ENCODE results near the gene LORICRIN.
"Not testable (repeated sequence)": the region's sequence is repeated elsewhere in the genome, so short reads cannot be mapped to it uniquely, and the experiment has no call there.

LORICRIN gene, protein sequence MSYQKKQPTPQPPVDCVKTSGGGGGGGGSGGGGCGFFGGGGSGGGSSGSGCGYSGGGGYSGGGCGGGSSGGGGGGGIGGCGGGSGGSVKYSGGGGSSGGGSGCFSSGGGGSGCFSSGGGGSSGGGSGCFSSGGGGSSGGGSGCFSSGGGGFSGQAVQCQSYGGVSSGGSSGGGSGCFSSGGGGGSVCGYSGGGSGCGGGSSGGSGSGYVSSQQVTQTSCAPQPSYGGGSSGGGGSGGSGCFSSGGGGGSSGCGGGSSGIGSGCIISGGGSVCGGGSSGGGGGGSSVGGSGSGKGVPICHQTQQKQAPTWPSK

DNA sequence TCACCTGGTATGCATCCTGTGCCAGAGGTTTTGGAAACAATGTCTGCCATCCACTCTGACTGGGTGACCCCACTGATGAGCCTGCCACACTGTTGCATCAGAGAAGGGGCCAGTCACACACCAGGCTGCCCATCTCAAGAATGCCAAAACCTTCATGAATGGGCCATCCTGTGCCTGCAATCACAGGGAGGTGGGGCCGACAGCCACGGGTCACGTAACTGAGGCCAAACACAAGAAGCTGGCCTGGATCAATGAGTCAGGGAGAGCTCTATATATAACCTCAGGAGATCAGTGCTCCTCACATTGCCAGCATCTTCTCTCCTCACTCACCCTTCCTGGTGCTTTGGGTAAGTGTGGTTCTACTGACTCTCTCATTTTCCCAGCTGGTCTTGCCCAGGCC lies at the start of gene LORICRIN:
LORICRIN (plus strand) TSS at position 301 of the 400 bp plus-strand sequence. CDS start 1,263 bp downstream, outside the sequence.
- DNase-seq, result no peak

DNA sequence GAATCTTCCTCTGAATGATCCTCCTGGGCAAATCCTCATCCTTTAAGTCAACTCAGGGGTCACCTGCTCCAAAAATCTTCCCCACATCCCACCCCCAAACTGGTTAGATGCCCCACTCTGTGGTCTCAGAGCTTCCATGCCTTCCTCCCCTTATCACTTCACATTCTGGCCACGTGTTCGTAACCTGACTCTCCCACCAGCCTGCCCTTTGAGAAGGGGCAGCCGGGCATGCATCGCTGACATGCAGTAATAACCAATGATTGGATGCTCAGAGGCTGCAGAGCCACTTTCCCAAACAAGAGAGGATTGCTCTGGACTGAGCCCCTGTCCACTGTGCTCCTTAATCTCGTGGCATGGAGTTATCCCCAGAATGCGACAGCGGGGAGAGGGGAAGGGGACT lies 49.3 kb upstream of the LORICRIN start:
- DNase-seq, result peak; percentile 50

DNA sequence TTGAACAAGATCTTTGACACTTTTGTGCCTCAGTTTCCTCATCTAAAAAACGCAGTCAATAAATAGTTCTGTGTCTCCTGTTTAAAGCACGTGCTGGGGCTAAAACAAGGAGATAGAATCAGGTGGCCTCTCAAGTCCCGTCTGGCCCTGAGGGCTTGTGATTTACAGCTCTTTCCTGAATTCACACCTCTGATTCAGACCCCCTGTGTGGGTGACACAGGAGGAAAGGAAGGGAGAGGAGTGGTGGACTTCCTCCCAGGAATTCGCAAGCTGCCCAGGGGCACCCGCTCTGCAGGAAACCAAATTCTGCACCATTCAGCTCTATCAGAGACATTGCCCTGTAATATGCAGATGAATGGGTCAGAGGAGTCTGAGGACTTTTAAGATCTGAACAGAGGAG lies 47.3 kb upstream of the LORICRIN start:
- DNase-seq, result no peak

DNA sequence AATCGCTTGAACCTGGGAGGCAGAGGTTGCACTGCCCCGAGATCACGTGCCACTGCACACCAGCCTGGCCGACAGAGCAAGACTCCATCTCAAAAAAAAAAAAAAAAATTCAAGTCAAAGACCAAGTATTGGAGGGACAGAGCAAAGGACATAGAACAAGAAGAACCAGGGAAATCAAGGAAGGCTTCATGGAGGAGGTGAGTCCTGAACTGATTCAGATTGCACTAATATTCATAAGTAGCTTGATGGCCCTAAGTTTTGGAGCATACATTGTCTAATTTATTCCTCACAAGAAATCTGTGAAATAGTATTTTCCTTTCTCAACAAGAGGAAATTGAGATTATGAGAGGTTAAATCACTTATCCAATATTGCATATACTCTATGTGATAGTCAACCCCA lies 46.0 kb upstream of the LORICRIN start:
- no peak for DNase-seq

DNA sequence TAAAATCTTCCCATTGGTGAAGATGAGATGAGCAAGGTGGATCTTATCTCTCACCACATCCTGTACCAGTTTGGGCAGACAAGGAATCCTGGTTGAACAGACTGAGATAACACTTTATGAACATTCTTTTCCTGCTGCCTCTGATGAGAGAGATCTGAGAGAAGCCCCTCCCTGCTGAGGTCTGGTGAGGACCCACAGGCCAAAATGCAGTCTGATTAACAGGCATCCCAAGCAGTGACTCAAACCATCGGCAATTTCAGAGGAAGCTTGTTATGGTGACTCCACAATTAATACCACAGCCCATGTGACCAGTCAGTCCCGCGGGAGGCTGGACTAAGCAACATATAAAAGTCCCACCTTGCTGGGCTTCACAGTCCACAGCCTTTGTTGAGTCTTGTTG lies 42.3 kb upstream of the LORICRIN start, which contains the start of gene PRR9:
PRR9 (plus strand) TSS at position 373 of the 400 bp plus-strand sequence. CDS start 561 bp downstream, outside the sequence.
- DNase-seq, result no peak

DNA sequence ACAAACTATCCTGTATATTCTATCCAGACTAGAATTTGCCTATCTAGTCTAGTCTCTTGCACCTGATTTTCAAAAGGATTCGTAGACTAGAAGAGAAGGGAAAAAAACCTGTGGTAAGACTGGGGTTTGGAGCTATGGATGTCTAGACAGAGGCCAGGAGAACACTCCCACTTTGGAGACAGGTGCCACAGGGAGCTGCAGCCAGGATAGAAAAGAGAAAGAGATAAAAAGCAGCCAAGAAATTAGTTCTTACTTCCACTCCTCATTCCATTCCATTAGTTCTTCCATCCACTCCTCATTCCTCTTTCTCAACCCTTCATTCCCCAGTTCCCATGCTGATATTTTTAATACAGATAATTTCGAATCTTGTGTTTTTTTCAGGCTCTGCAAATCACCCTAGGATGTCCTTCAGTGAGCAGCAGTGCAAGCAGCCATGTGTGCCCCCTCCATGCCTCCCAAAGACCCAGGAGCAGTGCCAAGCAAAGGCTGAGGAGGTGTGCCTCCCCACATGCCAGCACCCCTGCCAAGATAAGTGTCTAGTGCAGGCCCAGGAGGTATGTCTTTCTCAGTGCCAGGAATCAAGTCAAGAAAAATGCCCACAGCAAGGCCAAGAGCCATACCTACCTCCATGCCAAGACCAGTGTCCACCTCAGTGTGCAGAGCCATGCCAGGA lies 41.6 kb upstream of the LORICRIN start:
- DNase-seq, result no peak

DNA sequence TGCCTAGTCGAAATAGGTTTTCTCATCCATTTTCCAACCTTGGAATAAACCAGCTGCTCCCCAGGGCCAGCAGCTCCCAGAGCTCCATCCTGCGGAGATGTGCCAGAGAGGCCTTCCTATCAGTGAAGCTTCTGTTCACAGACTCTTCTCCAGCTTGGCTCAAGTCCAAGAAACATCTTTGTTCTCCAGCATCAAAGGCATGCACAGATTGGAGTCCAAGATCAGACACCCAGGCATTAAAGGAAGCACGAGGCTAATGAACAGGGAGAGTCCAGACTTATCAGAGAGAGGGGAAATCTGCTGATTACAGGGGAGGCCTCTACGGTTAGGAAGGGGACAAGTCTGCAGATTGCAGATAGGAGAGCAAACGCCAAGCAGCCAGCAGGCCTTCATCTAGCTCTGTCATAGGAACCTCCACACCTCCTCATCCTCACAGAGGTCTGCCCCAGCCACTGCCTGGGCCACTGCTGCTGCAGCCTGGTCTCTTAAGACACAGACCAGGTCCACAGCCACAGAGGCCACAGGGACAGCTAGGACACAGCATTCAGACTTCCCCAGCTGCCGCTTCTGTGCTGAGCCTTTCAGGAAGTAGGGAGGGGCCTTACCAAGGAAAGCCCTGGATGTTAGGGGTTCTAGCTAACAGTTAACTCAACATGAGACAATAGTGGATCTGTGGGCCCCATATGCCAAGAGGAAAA lies 38.7 kb upstream of the LORICRIN start:
- no peak for DNase-seq

DNA sequence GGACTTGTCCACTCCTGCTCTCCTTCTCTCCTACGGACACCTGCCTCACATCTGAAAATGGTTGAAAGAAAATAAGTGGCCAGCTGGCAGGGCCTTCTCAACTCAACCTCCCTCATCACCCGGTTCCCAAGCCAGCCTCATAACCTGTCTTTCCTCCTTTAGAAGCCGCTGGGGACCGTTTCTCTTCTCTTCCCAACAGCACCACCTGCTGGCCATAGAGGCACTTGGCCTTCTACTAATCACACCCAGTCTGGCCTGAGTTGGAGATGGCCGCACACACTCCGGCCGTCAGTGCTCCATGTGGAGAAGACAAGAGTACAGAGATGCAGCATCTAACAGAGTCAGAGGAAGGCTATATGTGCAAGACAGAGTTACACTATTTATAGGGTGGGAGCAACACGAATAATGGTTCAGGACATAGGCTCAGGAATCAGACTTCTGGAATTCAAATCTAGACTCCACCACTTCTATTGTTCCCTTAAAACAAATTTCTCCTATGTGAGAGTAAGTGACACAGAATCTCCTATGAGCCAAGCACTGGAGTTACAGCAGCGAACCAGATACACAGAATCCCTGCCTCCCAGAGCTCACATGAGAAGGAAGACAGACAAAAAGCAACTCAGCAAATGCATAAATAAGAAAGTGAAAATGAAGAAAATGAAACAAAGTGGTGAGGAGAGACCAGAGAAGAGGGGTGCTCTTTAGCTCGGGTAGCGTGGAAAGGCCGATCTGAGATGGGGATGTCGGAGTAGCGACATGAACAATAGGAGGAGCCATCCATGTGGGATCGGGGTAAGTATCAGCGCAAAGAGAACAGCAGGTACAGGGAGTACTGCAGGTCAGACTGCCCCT lies 36.2 kb upstream of the LORICRIN start:
- peak; percentile 59 for DNase-seq

DNA sequence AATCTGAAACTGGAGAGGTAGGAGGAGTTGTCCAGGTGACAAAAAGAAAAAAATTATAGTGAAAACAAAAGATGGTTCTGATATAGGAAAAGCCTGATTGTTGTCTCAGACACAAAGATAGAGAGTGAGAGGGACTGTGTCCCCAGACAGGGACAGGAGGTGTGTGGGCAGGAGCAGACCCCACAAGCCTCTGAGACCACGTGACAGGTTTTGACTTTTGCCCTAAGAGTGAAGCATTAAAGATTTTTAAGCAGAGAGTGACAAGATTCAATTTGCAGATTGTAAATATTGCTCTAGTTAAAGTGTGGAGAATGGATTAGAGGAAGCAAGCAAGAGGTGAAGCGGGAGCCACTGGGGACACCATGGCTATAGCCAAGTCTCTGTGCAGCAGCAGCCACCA lies 31.7 kb upstream of the LORICRIN start:
- DNase-seq, result no peak

DNA sequence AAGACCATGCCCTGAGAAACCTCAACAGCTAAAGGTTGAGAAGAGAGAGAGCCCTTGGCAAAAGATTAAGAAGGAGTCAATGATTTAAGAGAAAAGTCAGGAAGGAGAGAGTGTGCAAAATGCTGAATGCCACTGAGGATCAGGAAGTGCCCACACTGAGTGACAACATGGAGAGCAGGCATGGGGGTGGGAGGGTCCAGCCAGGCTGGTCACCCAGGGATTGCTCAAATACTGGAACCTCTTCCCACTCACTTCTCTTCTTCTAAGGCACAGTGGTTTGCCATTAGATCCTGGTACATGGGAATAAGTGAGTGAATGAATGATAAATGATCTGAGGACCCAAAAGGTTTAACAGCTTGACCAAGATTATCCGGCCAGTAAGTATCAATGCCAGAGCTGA lies 31.0 kb upstream of the LORICRIN start:
- DNase-seq, result no peak

DNA sequence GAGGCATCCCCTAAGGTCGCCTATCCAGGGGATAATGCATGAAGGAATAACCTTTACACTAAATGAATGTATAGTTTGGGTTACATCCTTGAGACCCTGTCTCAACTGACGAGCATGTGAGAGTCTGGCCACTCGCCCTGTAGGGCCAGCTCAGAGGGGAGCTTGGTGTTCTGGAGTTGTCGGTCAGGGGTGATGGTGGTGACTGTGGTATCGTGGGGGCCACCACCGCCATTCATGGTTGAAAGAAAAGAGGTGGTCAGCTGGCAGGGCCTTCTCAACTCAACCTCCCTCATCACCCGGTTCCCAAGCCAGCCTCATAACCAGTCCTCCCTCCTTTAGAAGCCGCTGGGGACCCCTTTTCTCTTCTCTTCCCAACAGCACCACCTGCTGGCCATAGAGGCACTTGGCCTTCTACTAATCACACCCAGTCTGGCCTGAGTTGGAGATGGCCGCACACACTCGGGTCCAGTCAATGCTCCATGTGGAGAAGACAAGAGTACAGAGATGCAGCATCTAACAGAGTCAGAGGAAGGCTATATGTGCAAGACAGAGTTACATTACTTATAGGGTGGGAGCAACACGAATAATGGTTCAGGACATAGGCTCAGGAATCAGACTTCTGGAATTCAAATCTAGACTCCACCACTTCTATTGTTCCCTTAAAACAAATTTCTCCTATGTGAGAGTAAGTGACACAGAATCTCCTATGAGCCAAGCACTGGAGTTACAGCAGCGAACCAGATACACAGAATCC lies 30.2 kb upstream of the LORICRIN start:
- not testable (repeated sequence) for DNase-seq

DNA sequence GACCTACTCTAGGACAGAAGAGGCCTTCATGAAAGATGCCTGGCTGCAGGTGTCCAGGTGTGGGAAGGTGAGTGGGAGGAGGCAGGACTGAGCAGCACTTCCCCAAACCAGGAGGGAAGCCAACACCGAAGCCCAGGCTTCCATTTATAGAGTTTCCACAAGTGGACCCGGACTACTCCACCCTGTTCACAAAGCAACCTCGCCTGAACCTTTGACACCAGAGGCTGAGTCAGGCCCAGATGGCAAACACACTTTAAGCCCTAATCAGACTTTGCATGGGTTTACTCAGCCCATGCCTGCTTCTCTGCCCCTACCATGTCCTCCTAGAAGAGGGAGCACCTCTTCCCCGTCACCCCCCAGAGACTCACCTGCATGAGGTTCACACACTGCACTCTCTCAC lies 28.1 kb upstream of the LORICRIN start:
- DNase-seq, result no peak

DNA sequence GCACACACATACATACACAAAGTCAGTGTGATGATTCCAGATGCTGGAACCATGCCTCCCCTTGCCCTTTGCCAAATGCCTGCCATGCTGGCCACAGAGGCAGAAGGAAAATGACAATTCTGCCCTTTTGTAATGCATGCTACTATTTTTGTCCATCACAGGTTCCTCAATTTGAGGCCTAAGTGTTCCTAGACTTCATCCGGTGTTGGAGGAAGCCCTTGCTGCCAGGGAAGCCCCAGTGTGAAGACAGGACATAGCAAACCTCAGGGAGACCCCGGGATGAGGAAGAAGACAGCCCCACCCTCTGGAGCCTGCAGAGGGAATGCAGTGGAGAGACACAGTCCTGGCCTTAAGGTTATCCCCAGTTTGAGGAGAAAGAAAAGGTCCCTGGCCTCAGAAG lies 27.7 kb upstream of the LORICRIN start:
- DNase-seq, result no peak

DNA sequence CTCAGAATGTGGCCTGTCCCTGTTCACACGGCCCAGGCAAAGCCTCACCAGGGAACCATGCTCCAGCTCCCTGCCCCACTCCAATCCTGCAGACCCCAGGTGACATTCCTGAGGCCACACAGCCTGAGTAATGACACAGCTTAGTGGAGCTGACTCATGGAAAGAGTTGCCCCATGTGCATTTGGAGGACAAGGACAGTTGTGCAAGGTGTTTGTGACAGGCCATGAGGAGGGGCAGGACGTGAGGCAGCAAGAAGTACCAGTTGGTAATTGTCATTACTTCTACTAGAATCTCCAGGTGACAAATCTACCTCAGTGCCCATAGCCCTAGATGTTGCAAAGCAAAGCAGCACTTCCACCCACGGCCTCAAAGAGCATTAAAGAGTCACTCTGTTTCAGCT lies 26.9 kb upstream of the LORICRIN start:
- no peak for DNase-seq

DNA sequence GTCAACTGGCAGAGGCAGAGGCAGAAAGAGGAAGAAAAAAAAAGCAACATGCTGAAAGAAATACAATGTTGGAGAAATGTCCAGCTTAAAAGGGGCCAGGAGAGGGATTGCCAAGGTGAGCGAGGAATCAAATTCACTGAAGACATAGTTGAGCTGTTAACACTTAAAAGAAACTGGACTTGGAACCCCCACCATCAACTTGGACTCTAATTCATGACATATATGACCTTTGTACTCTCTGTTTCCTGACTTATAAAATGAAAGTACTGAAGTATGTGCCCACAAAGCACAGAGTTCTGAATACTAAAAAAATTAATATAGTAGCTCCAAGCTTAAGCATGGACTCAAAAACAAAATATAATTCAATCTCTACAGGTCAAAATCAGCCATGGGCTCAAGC lies 26.0 kb upstream of the LORICRIN start:
- DNase-seq, result no peak

DNA sequence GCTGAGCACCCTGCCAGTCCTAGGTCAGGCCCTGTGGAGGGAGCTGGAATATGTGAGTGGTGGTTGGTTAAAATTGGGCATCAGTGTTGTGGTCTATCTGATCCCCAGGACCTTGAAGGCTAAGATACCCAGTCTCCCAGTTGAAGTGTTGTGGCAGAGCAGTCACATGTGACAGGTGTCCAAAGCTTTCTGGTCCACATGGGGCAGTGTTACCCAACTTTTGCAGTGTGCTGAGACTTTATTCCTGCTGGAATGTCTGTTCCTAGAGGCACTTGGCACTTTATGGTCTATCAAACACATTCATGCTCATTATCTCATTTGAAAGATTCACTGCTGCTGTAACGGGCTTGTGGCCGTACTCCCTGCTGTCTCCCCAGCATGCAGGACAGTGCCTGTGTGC lies 21.0 kb upstream of the LORICRIN start:
- DNase-seq, result no peak

DNA sequence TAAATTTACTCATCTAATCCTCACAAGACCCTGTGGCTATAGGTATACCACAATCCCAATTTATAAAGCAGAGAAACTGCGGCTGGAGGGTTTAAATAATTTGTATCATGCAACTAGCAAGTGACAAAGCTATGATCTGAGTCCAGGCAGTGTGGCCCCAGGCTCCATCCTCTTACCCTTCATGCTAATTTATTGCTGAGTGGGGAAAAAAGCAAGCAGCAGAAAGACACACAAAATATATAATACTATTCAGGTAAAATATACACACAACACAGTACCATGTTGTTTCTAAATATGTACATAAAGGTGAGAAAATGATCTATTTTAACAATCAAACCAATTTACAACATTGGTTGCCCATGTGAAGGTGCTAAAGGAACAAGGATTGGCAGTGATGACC lies 17.3 kb upstream of the LORICRIN start:
- no peak for DNase-seq

DNA sequence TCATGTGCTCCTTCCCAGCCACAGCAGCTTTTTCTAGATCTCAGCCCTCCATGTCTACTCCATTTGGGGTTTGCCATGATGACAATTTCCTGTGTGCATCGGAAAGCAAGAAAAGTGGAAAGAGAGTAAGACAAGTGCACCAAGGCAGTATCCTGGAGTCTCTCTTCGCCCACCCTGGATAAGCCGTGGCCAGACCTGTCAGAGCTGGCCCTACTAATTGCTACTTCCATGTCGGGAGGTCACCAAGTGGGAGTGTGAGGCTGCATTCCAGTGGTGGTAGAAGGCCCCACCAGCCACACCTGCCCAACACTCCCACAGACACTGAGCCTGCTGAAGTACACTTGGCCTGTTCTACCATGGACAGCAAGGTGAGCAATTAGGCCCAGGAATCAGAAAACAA lies 14.0 kb upstream of the LORICRIN start:
- no peak for DNase-seq

DNA sequence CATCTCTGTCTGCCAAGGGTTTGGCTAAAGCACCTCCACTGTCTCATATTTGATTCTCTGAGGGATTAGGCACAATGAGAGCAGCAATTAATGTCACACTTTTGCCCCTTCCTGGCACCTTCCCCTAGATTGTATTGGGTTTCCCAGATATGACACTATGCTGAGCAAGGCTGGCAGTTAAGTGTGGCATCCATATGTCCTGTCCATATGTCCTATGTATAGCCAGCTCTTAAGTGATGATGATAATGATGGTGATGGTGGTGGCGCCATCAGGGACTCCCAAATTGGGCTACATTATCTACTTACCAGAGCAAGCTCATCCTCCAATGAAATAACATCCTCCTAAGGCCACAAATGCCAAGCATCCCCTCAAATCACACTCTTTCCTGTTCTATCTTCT lies 13.5 kb upstream of the LORICRIN start:
- no peak for DNase-seq

DNA sequence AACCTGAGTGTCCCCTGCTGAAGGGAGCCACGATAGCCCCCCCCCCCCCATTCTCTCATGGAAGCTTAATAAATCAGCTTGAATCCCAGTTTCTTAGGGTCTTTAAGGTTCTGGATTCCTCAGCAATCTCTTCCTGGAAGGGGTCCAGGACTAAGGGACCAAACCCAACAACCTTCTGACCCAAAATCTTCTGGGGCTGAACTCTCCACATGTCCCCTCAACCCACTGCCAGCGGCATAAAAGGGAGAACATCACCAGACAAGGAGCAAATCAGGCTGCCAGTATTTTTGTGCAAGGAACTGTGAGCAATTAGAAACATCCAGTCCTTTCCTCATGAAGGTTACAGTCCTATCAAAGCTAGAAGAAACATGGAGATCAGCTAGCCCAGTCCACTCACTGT lies 12.7 kb upstream of the LORICRIN start:
- no peak for DNase-seq

DNA sequence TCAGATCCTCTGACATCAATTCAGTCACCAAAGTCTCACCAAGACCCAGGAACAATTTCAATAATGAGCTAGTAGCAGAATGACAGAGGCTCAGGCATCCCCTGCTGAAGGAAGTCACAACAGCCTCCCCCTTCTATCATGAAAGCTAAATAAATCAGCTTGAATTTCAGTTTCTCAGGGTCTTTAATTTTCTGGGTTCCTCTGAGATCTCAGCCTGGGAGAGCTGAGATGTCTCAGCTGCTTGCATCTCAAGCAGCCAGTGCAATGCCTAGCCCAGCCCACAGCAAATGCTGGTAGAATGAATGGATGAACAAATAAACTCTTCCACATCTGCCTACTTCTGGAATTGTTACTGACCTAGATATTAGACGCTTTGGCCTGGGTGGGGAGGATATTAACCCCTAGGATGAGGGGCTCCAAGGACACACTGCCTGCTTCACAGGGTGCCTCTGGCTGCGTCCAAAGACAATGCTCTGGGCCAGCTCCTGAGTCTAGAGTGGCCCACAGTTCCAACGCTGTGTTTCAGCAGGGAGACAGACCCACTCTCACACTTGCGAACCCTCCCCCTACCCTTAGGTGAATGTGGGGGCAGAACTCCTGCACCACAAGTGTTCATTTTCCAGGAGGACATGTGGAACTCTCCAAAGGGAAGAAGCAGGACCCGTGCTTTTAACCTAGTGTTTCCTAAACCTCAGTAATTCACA lies 11.2 kb upstream of the LORICRIN start:
- DNase-seq, result no peak

DNA sequence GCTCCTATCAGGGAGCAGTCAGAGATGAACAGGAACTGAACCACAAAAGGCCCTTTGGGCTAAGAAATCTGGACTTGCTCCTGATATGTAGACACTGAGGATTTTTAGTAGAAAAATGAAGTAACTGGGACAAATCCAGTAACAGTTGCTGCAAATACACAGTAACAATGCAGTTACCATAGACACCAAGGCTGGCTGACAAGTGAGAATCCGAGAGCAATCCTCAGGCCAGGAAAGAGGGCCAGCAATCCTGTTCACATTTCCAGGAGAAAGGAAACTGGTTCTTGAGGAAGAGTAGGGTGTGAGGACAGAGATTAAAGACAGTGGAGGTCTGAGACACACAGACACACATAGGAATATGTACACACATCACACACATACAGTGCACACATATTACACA lies 9.3 kb upstream of the LORICRIN start:
- DNase-seq, result no peak

All from DMS79 treated with DMSO at 0.1 percent for 48 hours (cell line).